HepG2 (cell line): ENCODE results near the gene CFAP92. TPM values are rescaled to one million over a fixed set of nuclear protein-coding genes. Genes with fewer than 3 reads are reported as not detected.

ENCODE experiments used
- BORCS8-MEF2B ChIP-seq: sonication (generic); formaldehyde crosslinking; IDR thresholded peaks from 2 replicates; pipeline ENCODE4 v1.8.0; 2022; ENCODE audit warnings: mild to moderate bottlenecking, missing genetic modification reagents
- CBX5 ChIP-seq: sonication (generic); formaldehyde crosslinking; IDR thresholded peaks from 2 replicates; pipeline ENCODE4 v1.4.0; 2020; ENCODE audit warnings: missing genetic modification reagents, borderline replicate concordance
- ETV5 ChIP-seq: IDR thresholded peaks from 2 replicates; pipeline ENCODE4 v1.6.1; 2018; ENCODE audit warnings: missing biosample characterization, missing genetic modification reagents, inconsistent platforms, borderline replicate concordance
- GABPA ChIP-seq, 2 experiments: IDR thresholded peaks; 2 replicates each; pipeline ENCODE4 v1.6.1; 2011 to 2016; ENCODE audit warnings: low read depth in 2 of 2, low read length in 1 of 2, missing biosample characterization in 1 of 2, missing genetic modification characterization in 1 of 2
- GABPB1 ChIP-seq: IDR thresholded peaks from 2 replicates; pipeline ENCODE4 v1.6.1; 2016; ENCODE audit warnings: mild to moderate bottlenecking, missing genetic modification reagents, moderate library complexity, missing compliant biosample characterization
- MED1 ChIP-seq: sonication (generic); formaldehyde crosslinking; IDR thresholded peaks from 2 replicates; pipeline ENCODE4 v1.4.0; 2020; ENCODE audit warnings: missing genetic modification reagents
- RAD21 ChIP-seq: fragments of 450-650 bp; formaldehyde crosslinking; IDR thresholded peaks from 2 replicates; pipeline ENCODE4 v1.5.0; 2020; ENCODE audit warnings: mild to moderate bottlenecking
- REL ChIP-seq: sonication (generic); formaldehyde crosslinking; conservative IDR thresholded peaks from 2 replicates; pipeline ENCODE4 v1.8.0; 2022; ENCODE audit warnings: mild to moderate bottlenecking, missing genetic modification reagents, moderate library complexity
- REPIN1 ChIP-seq: sonication (generic); formaldehyde crosslinking; IDR thresholded peaks from 2 replicates; pipeline ENCODE4 v1.8.0; 2022; ENCODE audit warnings: missing genetic modification reagents, low read depth, mild to moderate bottlenecking, borderline replicate concordance
- RORA ChIP-seq: sonication (generic); formaldehyde crosslinking; IDR thresholded peaks from 2 replicates; pipeline ENCODE4 v1.5.0; 2020; ENCODE audit warnings: mild to moderate bottlenecking, missing genetic modification reagents, moderate library complexity
- SALL1 ChIP-seq: sonication (generic); formaldehyde crosslinking; IDR thresholded peaks from 2 replicates; pipeline ENCODE4 v1.8.0; 2022; ENCODE audit warnings: mild to moderate bottlenecking, missing genetic modification reagents
- SP2 ChIP-seq: sonication (generic); formaldehyde crosslinking; IDR thresholded peaks from 2 replicates; pipeline ENCODE4 v1.5.1; 2020; ENCODE audit warnings: mild to moderate bottlenecking, missing genetic modification reagents
- SP4 ChIP-seq: sonication (generic); formaldehyde crosslinking; IDR thresholded peaks from 2 replicates; pipeline ENCODE4 v1.8.1; 2023; ENCODE audit warnings: mild to moderate bottlenecking, missing genetic modification reagents
- TOPORS ChIP-seq: sonication (generic); formaldehyde crosslinking; IDR thresholded peaks from 2 replicates; pipeline ENCODE4 v1.8.0; 2023; ENCODE audit warnings: mild to moderate bottlenecking, missing genetic modification reagents
- ZNF230 ChIP-seq: sonication (generic); formaldehyde crosslinking; IDR thresholded peaks from 2 replicates; pipeline ENCODE4 v1.4.0; 2020; ENCODE audit warnings: mild to moderate bottlenecking, missing genetic modification reagents
- ZNF556 ChIP-seq: sonication (generic); formaldehyde crosslinking; IDR thresholded peaks from 2 replicates; pipeline ENCODE4 v1.4.0; 2020; ENCODE audit warnings: mild to moderate bottlenecking, missing genetic modification reagents, borderline replicate concordance
- ZNF768 ChIP-seq: sonication (generic); formaldehyde crosslinking; IDR thresholded peaks from 2 replicates; pipeline ENCODE4 v1.4.0; 2020; ENCODE audit warnings: missing genetic modification reagents
- polyA plus RNA-seq, 8 experiments: library from polyadenylated mRNA; depleted of rRNA in 3 of 8; stranded (reverse) in 7 of 8; unstranded in 1 of 8; fragments of >200 nt; fragmentation: Illumina TruSeq in 4 of 8; extraction: Trizol in 4 of 8; gene quantifications; 2 replicates each; pipeline versions ENCODE4 v1.2.1 to v1.2.3, GENCODE V29; 2011 to 2016; ENCODE audit warnings: low read depth in 4 of 8, missing spikeins in 1 of 8, mixed read lengths in 1 of 8; ENCODE audit not compliant: insufficient read depth in 1 of 8
- total RNA-seq, 5 experiments: library from RNA; depleted of rRNA; stranded (reverse); fragments of >200 nt; fragmentation: Illumina TruSeq; extraction: Trizol; gene quantifications; 2 replicates each; pipeline ENCODE4 v1.2.3, GENCODE V29; 2016; ENCODE audit warnings: low read depth in 1 of 5
- TF ChIP-seq, protein P1 (sequence below): sonication (generic); formaldehyde crosslinking; IDR thresholded peaks from 2 replicates; pipeline ENCODE4 v1.4.0; 2020; ENCODE audit warnings: mild to moderate bottlenecking, missing genetic modification reagents
- TF ChIP-seq, protein P2 (sequence below): sonication (generic); formaldehyde crosslinking; IDR thresholded peaks from 2 replicates; pipeline ENCODE4 v1.4.0; 2020; ENCODE audit warnings: missing genetic modification reagents
- TF ChIP-seq, protein P3 (sequence below): sonication (generic); formaldehyde crosslinking; IDR thresholded peaks from 2 replicates; pipeline ENCODE4 v1.4.0; 2020; ENCODE audit warnings: missing genetic modification reagents, borderline replicate concordance
- TF ChIP-seq, protein P4 (sequence below): sonication (generic); formaldehyde crosslinking; IDR thresholded peaks from 2 replicates; pipeline ENCODE4 v1.9.0; 2021; ENCODE audit warnings: missing genetic modification reagents, borderline replicate concordance

Gene CFAP92
- total and polyA plus RNA-seq, 2 of the 13 experiments (the other 11 are each of a cell fraction or from before 2014, with no cell fraction given) = 0.18 to 0.46 TPM

DNA sequence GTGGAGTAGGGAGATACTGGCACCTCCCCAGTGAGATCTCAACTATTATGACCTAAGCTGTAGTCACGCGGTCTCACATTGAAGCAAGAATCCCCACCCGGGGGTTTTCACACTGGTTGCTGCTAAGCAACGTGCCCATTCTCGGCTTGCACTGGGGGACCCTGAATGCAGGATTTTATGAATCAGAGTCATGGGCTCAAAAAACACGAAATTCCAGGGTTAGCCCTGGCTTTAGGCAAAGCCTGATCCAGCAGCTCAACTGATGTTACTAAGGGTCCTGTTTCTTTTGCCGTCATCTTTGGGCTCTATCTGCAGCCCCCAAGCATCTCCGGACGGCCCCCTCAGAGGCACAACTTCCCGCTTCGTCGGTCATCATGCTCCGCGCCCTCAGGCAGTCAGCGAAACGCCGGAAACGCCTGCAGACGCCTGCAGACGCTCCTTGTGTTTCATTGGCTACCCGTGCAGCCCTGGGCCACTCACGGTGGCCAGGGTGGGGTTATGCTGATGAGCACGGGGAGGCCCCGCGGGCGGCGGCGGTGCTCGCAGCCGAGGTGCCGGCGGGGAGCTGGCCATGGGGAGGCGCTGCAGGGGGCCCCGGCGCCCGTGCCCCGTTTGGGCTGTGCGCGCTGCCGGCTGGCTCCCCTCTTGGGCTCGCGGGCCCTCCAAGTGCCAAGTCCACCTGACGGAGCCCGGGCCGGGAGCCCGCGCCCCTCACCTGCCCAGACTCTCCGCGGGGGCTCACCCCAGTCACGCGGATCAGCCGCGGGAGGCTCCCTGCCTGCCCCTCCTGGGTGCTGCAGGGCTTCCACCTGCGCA lies 33.1 kb upstream of the CFAP92 start (continued):
- TF ChIP-seq SP4 (CRISPR knock-in tag) = peak; percentile 61; the same call in 1 of the 2 replicates
- TF ChIP-seq, protein P1, sequence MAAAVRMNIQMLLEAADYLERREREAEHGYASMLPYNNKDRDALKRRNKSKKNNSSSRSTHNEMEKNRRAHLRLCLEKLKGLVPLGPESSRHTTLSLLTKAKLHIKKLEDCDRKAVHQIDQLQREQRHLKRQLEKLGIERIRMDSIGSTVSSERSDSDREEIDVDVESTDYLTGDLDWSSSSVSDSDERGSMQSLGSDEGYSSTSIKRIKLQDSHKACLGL (CRISPR knock-in tag) = 0 out of 2 replicates have a peak, but pooled peaks have one; percentile 32
- peak; percentile 57; the same call in 1 of the 2 replicates for TF ChIP-seq SALL1 (CRISPR knock-in tag)
- TF ChIP-seq, protein P2, sequence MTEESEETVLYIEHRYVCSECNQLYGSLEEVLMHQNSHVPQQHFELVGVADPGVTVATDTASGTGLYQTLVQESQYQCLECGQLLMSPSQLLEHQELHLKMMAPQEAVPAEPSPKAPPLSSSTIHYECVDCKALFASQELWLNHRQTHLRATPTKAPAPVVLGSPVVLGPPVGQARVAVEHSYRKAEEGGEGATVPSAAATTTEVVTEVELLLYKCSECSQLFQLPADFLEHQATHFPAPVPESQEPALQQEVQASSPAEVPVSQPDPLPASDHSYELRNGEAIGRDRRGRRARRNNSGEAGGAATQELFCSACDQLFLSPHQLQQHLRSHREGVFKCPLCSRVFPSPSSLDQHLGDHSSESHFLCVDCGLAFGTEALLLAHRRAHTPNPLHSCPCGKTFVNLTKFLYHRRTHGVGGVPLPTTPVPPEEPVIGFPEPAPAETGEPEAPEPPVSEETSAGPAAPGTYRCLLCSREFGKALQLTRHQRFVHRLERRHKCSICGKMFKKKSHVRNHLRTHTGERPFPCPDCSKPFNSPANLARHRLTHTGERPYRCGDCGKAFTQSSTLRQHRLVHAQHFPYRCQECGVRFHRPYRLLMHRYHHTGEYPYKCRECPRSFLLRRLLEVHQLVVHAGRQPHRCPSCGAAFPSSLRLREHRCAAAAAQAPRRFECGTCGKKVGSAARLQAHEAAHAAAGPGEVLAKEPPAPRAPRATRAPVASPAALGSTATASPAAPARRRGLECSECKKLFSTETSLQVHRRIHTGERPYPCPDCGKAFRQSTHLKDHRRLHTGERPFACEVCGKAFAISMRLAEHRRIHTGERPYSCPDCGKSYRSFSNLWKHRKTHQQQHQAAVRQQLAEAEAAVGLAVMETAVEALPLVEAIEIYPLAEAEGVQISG (CRISPR knock-in tag) = peak; percentile 54; the same call in 1 of the 2 replicates
- TF ChIP-seq ZNF556 (CRISPR knock-in tag) = 0 out of 2 replicates have a peak, but pooled peaks have one; percentile 32
- TF ChIP-seq REPIN1 (CRISPR knock-in tag) = no peak
- 0 out of 2 replicates have a peak, but pooled peaks have one; percentile 24 for TF ChIP-seq ZNF768 (CRISPR knock-in tag)
- TF ChIP-seq SP2 = peak; percentile 68
- no peak for TF ChIP-seq TOPORS (CRISPR knock-in tag)
- TF ChIP-seq, protein P3, sequence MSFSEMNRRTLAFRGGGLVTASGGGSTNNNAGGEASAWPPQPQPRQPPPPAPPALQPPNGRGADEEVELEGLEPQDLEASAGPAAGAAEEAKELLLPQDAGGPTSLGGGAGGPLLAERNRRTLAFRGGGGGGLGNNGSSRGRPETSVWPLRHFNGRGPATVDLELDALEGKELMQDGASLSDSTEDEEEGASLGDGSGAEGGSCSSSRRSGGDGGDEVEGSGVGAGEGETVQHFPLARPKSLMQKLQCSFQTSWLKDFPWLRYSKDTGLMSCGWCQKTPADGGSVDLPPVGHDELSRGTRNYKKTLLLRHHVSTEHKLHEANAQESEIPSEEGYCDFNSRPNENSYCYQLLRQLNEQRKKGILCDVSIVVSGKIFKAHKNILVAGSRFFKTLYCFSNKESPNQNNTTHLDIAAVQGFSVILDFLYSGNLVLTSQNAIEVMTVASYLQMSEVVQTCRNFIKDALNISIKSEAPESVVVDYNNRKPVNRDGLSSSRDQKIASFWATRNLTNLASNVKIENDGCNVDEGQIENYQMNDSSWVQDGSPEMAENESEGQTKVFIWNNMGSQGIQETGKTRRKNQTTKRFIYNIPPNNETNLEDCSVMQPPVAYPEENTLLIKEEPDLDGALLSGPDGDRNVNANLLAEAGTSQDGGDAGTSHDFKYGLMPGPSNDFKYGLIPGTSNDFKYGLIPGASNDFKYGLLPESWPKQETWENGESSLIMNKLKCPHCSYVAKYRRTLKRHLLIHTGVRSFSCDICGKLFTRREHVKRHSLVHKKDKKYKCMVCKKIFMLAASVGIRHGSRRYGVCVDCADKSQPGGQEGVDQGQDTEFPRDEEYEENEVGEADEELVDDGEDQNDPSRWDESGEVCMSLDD (CRISPR knock-in tag) = peak; percentile 48; the same call in 1 of the 2 replicates
- 0 out of 2 replicates have a peak, but pooled peaks have one; percentile 23 for TF ChIP-seq MED1 (CRISPR knock-in tag)
- no peak for TF ChIP-seq REL (CRISPR knock-in tag)
- TF ChIP-seq CBX5 = 0 out of 2 replicates have a peak, but pooled peaks have one; percentile 35
- peak; percentile 44; the same call in 1 of the 2 replicates for TF ChIP-seq ETV5 (CRISPR knock-in tag)
- peak; percentile 37; the same call in 1 of the 2 replicates for TF ChIP-seq ZNF230 (CRISPR knock-in tag)
- TF ChIP-seq GABPA (IDR thresholded peaks at IDR 0.05; ENCODE audit: low read depth, low read length) = peak; percentile 42
- peak; percentile 78 for TF ChIP-seq GABPA (CRISPR knock-in tag; IDR thresholded peaks at IDR 0.05; ENCODE audit: low read depth)
- TF ChIP-seq GABPB1 (CRISPR knock-in tag) = peak; percentile 91
- TF ChIP-seq RORA (CRISPR knock-in tag) = no peak
- TF ChIP-seq, protein P4, sequence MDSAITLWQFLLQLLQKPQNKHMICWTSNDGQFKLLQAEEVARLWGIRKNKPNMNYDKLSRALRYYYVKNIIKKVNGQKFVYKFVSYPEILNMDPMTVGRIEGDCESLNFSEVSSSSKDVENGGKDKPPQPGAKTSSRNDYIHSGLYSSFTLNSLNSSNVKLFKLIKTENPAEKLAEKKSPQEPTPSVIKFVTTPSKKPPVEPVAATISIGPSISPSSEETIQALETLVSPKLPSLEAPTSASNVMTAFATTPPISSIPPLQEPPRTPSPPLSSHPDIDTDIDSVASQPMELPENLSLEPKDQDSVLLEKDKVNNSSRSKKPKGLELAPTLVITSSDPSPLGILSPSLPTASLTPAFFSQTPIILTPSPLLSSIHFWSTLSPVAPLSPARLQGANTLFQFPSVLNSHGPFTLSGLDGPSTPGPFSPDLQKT (CRISPR knock-in tag) = peak; percentile 32; the same call in 1 of the 2 replicates
- peak; percentile 51; the same call in 1 of the 2 replicates for TF ChIP-seq BORCS8-MEF2B (CRISPR knock-in tag)
- peak; percentile 61 for TF ChIP-seq RAD21 (CRISPR knock-in tag)
